ENCODE data around the gene RIMS4. TPM values are rescaled to one million over a fixed set of nuclear protein-coding genes. Genes with fewer than 3 reads are reported as not detected.

RIMS4 gene
- total RNA-seq, 2 donors from 2014 or later, result 0.13 TPM; not detected in 1

- Mint-ChIP-seq H3K4me3 (no peak overlapping the region), H3K27me3 (no peaks in the 10 kb centered on the region), H3K9me3 (no peaks in the 10 kb centered on the region), H3K4me1 (no peaks in the 10 kb centered on the region), H3K36me3 (ENCODE audit: low read depth) (no peaks in the 10 kb centered on the region), H3K27ac (no peak overlapping the region)
- no peak for ATAC-seq (replicated peaks)
Observed at GRCh38 chr20:44709797-44710196, 100.5 kb downstream of the RIMS4 start.

GRCh38 chr20:44709380-44709779 is 101.0 kb downstream of the RIMS4 start:
- Mint-ChIP-seq H3K4me3 (no peak overlapping the region), H3K27me3 (no peaks in the 10 kb centered on the region), H3K4me1 (no peaks in the 10 kb centered on the region), H3K36me3 (ENCODE audit: low read depth) (no peaks in the 10 kb centered on the region), H3K9me3 (no peaks in the 10 kb centered on the region), H3K27ac (no peak overlapping the region)
- ATAC-seq (replicated peaks), result no peak

- no peak for ATAC-seq (replicated peaks)
- no peak overlapping the region for H3K27ac Mint-ChIP-seq
- no peaks in the 10 kb centered on the region for H3K4me1 Mint-ChIP-seq
- no peaks in the 10 kb centered on the region for H3K9me3 Mint-ChIP-seq
- peaks cover 2% of the 10 kb centered on the region for H3K27me3 Mint-ChIP-seq
- H3K36me3 Mint-ChIP-seq (ENCODE audit: low read depth), result no peaks in the 10 kb centered on the region
- no peak overlapping the region for H3K4me3 Mint-ChIP-seq
Observed at GRCh38 chr20:44707018-44707579, 103.2 kb downstream of the RIMS4 start.

- H3K4me3 Mint-ChIP-seq, result no peak overlapping the region
- no peak for ATAC-seq (replicated peaks)
- H3K4me1 Mint-ChIP-seq, result no peaks in the 10 kb centered on the region
Observed at GRCh38 chr20:44706301-44707017, 103.9 kb downstream of the RIMS4 start.

GRCh38 chr20:44705364-44706094 is 104.8 kb downstream of the RIMS4 start:
- Mint-ChIP-seq H3K27me3 (peaks cover 2% of the 10 kb centered on the region), H3K27ac (no peak overlapping the region), H3K9me3 (no peaks in the 10 kb centered on the region), H3K4me3 (no peak overlapping the region), H3K36me3 (ENCODE audit: low read depth) (no peaks in the 10 kb centered on the region), H3K4me1 (no peaks in the 10 kb centered on the region)
- ATAC-seq (replicated peaks), result no peak

More at GRCh38 chr20:44706301-44707017, 103.9 kb downstream of the RIMS4 start:
- Mint-ChIP-seq H3K36me3 (ENCODE audit: low read depth) (no peaks in the 10 kb centered on the region), H3K27ac (no peak overlapping the region), H3K27me3 (peaks cover 2% of the 10 kb centered on the region), H3K9me3 (no peaks in the 10 kb centered on the region)

GRCh38 chr20:44704551-44704971 is 105.8 kb downstream of the RIMS4 start:
- peaks cover 2% of the 10 kb centered on the region for H3K27me3 Mint-ChIP-seq
- H3K4me1 Mint-ChIP-seq, result no peaks in the 10 kb centered on the region
- H3K4me3 Mint-ChIP-seq, result no peak overlapping the region

GRCh38 chr20:44703956-44704488 is 106.3 kb downstream of the RIMS4 start:
- ATAC-seq (replicated peaks), result no peak
- no peak overlapping the region for H3K27ac Mint-ChIP-seq

More at GRCh38 chr20:44704551-44704971, 105.8 kb downstream of the RIMS4 start:
- Mint-ChIP-seq H3K27ac (no peak overlapping the region), H3K9me3 (no peaks in the 10 kb centered on the region), H3K36me3 (ENCODE audit: low read depth) (no peaks in the 10 kb centered on the region)
- no peak for ATAC-seq (replicated peaks)

GRCh38 chr20:44703183-44703925 is 107.0 kb downstream of the RIMS4 start:
- Mint-ChIP-seq H3K36me3 (ENCODE audit: low read depth) (no peaks in the 10 kb centered on the region), H3K27me3 (peaks cover 2% of the 10 kb centered on the region), H3K4me1 (no peaks in the 10 kb centered on the region), H3K9me3 (no peaks in the 10 kb centered on the region), H3K27ac (no peak overlapping the region), H3K4me3 (no peak overlapping the region)
- ATAC-seq (replicated peaks), result no peak

More at GRCh38 chr20:44703956-44704488, 106.3 kb downstream of the RIMS4 start:
- no peaks in the 10 kb centered on the region for H3K36me3 Mint-ChIP-seq (ENCODE audit: low read depth)
- no peak overlapping the region for H3K4me3 Mint-ChIP-seq
- H3K4me1 Mint-ChIP-seq, result no peaks in the 10 kb centered on the region
- H3K27me3 Mint-ChIP-seq, result peaks cover 2% of the 10 kb centered on the region
- H3K9me3 Mint-ChIP-seq, result no peaks in the 10 kb centered on the region

GRCh38 chr20:44702776-44703175 is 107.6 kb downstream of the RIMS4 start:
- Mint-ChIP-seq H3K27me3 (peaks cover 2% of the 10 kb centered on the region), H3K4me1 (no peaks in the 10 kb centered on the region), H3K4me3 (no peak overlapping the region), H3K9me3 (no peaks in the 10 kb centered on the region), H3K36me3 (ENCODE audit: low read depth) (no peaks in the 10 kb centered on the region), H3K27ac (no peak overlapping the region)
- no peak for ATAC-seq (replicated peaks)

GRCh38 chr20:44701858-44702256 is 108.5 kb downstream of the RIMS4 start:
- H3K27ac Mint-ChIP-seq, result no peak overlapping the region
- ATAC-seq (replicated peaks), result no peak

More at GRCh38 chr20:44701858-44702256, 108.5 kb downstream of the RIMS4 start:
- H3K27me3 Mint-ChIP-seq, result peaks cover 2% of the 10 kb centered on the region
- no peaks in the 10 kb centered on the region for H3K9me3 Mint-ChIP-seq
- H3K4me1 Mint-ChIP-seq, result no peaks in the 10 kb centered on the region
- H3K4me3 Mint-ChIP-seq, result no peak overlapping the region
- H3K36me3 Mint-ChIP-seq (ENCODE audit: low read depth), result no peaks in the 10 kb centered on the region

Other genes starting within 250 kb of the RIMS4 start
- 10 to 100 TPM in 1 of 2 donors, 1 to 10 TPM in 1; 4.4 to 11.9 TPM for gene PKIG, start 228.0 kb downstream of the RIMS4 start, total RNA-seq
- gene ADA, start 158.8 kb downstream of the RIMS4 start, total RNA-seq, result 10 to 100 TPM; 30.4 to 32.5 TPM
- not detected for gene CCN5, start 95.2 kb downstream of the RIMS4 start, total RNA-seq
- under 1 TPM; 0.09 to 0.11 TPM for gene KCNK15, start 64.7 kb downstream of the RIMS4 start, total RNA-seq
- 100 to 1,000 TPM; 130 to 236 TPM for gene YWHAB, start 75.2 kb upstream of the RIMS4 start, total RNA-seq
- 10 to 100 TPM; 49.3 to 85.9 TPM for gene PABPC1L, start 99.5 kb upstream of the RIMS4 start, total RNA-seq
- gene TOMM34, start 149.9 kb upstream of the RIMS4 start, total RNA-seq, result 10 to 100 TPM; 40.1 to 44.8 TPM
- 100 to 1,000 TPM; 168 to 215 TPM for gene STK4, start 156.0 kb upstream of the RIMS4 start, total RNA-seq

All from activated T-helper 17 cell treated with anti-CD3 and anti-CD28 coated beads, Interleukin-2, amount 50 U/mL, for 72 hours (primary cell).